AG04449 (cell line): ENCODE data around the gene TTC14.

Source experiments
- CTCF ChIA-PET: fragments of 350-600 bp; formaldehyde crosslinking; extraction: SDS; loops from one replicate; lab custom pipeline; 2021; ENCODE audit warnings: antibody characterized with exemption; lab: Yijun Ruan, JAX
- POLR2A ChIA-PET: fragments of 400-600, 350-600 bp; formaldehyde crosslinking; extraction: SDS; loops from one replicate; lab custom pipeline; 2020; ENCODE audit warnings: antibody characterized with exemption, inconsistent platforms; lab: Yijun Ruan, JAX
- DNase-seq: peaks from one replicate; pipeline ENCODE4 v3.0.0-alpha.2; 2010; ENCODE audit warnings: low read depth, low spot score
- H3K4me3 ChIP-seq: 2 replicates; pipeline ENCODE4 v1.5.1; 2011; ENCODE audit warnings: low read depth, mild to moderate bottlenecking, control low read depth, low read length
- TF ChIP-seq, protein P1 (sequence below): IDR thresholded peaks from one replicate; pipeline ENCODE4 v1.5.1; 2011; ENCODE audit warnings: mild to moderate bottlenecking, moderate library complexity, low read length, control low read depth, inconsistent platforms; ENCODE audit not compliant: insufficient read depth; ENCODE audit errors: missing control alignments

The TTC14 gene

DNA sequence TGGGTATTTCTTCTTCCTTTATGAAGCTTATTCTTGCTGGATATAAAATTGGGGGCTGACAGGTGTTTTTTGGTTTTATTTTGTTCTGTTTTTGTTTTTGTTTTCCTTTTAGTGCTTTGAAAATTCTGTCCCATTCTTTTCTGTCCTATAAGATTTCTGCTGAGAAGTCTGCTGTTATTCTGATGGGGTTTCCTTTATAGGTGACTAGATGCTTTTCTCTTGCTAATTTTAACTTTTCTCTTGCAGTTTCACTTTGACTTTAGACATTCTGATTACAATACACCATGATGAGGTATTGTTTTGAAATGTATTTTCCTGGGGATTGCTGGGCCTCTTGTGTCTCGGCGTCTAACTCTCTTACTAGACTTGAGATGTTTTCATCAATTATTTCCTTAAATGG lies 22.8 kb downstream of the TTC14 start:
- H3K4me3 ChIP-seq = no peak overlapping the region
- DNase-seq = no peak
- ChIA-PET POLR2A (interaction anchor here (0.6 kb wide), 1 partner anchor 9 kb away, joined by 3 read pairs; no protein-coding TSS in a partner anchor), CTCF (no interaction called here)
- TF ChIP-seq, protein P1, sequence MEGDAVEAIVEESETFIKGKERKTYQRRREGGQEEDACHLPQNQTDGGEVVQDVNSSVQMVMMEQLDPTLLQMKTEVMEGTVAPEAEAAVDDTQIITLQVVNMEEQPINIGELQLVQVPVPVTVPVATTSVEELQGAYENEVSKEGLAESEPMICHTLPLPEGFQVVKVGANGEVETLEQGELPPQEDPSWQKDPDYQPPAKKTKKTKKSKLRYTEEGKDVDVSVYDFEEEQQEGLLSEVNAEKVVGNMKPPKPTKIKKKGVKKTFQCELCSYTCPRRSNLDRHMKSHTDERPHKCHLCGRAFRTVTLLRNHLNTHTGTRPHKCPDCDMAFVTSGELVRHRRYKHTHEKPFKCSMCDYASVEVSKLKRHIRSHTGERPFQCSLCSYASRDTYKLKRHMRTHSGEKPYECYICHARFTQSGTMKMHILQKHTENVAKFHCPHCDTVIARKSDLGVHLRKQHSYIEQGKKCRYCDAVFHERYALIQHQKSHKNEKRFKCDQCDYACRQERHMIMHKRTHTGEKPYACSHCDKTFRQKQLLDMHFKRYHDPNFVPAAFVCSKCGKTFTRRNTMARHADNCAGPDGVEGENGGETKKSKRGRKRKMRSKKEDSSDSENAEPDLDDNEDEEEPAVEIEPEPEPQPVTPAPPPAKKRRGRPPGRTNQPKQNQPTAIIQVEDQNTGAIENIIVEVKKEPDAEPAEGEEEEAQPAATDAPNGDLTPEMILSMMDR = no peak

GRCh38 chr3:180626844-180627243 lies 24.9 kb downstream of the TTC14 start:
- CTCF ChIA-PET = interaction anchor here (1.3 kb wide), 1 partner anchor 698 kb away, joined by 3 read pairs; no protein-coding TSS in a partner anchor
- H3K4me3 ChIP-seq = no peak overlapping the region
- POLR2A ChIA-PET = no interaction called here
- DNase-seq = no peak
- TF ChIP-seq, protein P1 = no peak

- CTCF ChIA-PET = no interaction called here
- TF ChIP-seq, protein P1 = no peak
- no peak for DNase-seq
- H3K4me3 ChIP-seq = no peak overlapping the region
- POLR2A ChIA-PET = no interaction called here
These were observed 28.4 kb downstream of the TTC14 start for GRCh38 chr3:180630371-180630770.

GRCh38 chr3:180631317-180631716 lies 29.4 kb downstream of the TTC14 start:
- no peak overlapping the region for H3K4me3 ChIP-seq
- TF ChIP-seq, protein P1 = no peak
- ChIA-PET POLR2A (no interaction called here), CTCF (interaction anchor here (1.3 kb wide), 1 partner anchor 47 kb away, joined by 4 read pairs; no protein-coding TSS in a partner anchor)
- DNase-seq = no peak

GRCh38 chr3:180633722-180634121 lies 31.8 kb downstream of the TTC14 start:
- no peak for DNase-seq
- H3K4me3 ChIP-seq = no peak overlapping the region
- TF ChIP-seq, protein P1 = no peak
- ChIA-PET POLR2A (no interaction called here), CTCF (interaction anchor here (1.1 kb wide), 1 partner anchor 8 kb away, joined by 3 read pairs; no protein-coding TSS in a partner anchor)

GRCh38 chr3:180640987-180641386 lies 39.0 kb downstream of the TTC14 start:
- DNase-seq = no peak
- no peak overlapping the region for H3K4me3 ChIP-seq
- POLR2A ChIA-PET = no interaction called here
- CTCF ChIA-PET = no interaction called here
- TF ChIP-seq, protein P1 = no peak
